SK-N-MC (cell line): ENCODE measurements around the gene FSIP1.

ENCODE experiments used
- EZH2 ChIP-seq: fragments of 200-600 bp; sonication (generic); IDR thresholded peaks from one replicate; pipeline ENCODE4 v1.6.1; 2017; ENCODE audit warnings: antibody characterized with exemption
- FOXP2 ChIP-seq: optimal IDR thresholded peaks from 2 replicates; pipeline ENCODE3; 2011; ENCODE audit warnings: mild to moderate bottlenecking, moderate library complexity; ENCODE audit not compliant: insufficient read depth; ENCODE audit errors: extremely low read length, control extremely low read depth
- POLR2AphosphoS5 ChIP-seq: IDR thresholded peaks from 2 replicates; pipeline ENCODE4 v1.6.1; 2012; ENCODE audit warnings: mild to moderate bottlenecking, low read depth, low read length, borderline replicate concordance

DNA sequence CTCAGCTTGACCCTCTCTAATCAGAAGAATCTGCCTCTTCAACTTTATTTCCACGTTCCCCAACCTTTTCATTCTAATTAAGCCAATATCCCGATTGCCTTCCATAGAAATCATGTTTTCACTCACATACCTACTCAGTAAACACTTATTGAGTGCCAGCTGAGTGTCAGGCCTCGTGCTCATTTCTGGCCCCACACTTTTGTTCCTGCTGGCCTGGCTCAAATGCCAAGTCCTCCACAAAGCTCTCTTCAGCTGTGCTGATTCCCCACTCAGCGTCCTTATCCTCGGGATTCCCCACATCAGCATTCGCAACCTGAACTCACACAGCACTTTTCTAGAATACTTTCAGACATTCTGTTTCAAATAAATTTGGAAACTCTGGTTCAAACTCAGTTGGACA is 132.9 kb downstream of the FSIP1 start:
- TF ChIP-seq EZH2 (no peak), POLR2AphosphoS5 (no peak), FOXP2 (no peak)
